ENCODE results near the gene PTPRO.

Gene PTPRO

DNA sequence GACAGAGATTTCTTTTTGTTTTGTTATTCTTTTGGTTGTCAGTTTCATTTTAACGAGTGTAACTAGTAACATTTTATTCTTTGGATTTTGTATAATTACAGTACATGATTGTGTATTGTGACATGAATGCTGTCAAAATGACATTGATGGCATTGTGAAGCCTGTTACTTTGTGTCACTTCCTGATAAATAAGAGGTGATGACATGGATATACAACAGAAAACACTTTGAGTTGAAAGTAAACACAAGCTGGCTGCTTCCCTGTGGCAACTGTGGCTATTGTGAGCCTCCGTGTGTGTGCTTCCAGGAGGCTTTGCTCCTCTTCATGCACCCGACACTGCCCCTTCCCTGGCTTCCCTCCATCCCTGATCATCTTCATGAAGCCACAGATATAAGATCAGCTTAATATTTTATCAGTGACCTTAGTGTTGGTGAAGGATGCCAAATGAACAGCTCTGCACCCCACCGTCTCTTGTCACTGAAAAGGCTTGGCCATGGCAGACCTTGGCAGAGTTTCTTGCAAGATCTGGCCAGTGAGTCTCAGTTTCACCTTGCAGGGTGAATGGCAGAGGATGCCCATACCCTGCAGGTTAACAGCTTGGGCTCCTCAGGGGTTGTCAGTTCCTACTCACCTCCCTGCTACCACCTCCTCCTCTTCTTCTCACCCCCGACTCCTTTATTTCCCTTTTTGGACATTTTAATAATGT, 275.0 kb downstream of the PTPRO start:
- Histone ChIP-seq H4K20me1 (ENCODE audit: low read depth, low read length) (no peaks in the 10 kb centered on the region), H3K9me3 (ENCODE audit: insufficient read depth, low read length) (no peaks in the 10 kb centered on the region), H3K27ac (ENCODE audit: low read depth, low read length) (no peak overlapping the region), H3K36me3 (ENCODE audit: low read length) (no peaks in the 10 kb centered on the region), H3K9ac (ENCODE audit: low read length) (no peak overlapping the region), H2AFZ (ENCODE audit: low read depth, low read length, severe bottlenecking) (no peak overlapping the region), H3K9me2 (replicated peaks; ENCODE audit: insufficient read depth, low read length) (no peaks in the 10 kb centered on the region), H3K27me3 (ENCODE audit: low read length) (no peaks in the 10 kb centered on the region), H3K4me2 (ENCODE audit: low read depth, low read length, poor library complexity, severe bottlenecking) (no peak overlapping the region), H3K4me3 (ENCODE audit: insufficient read depth, low read length, poor library complexity, severe bottlenecking) (no peak overlapping the region), H3K79me2 (ENCODE audit: insufficient read depth, low read length) (no peaks in the 10 kb centered on the region), H3F3A (ENCODE audit: insufficient read depth) (no peaks in the 10 kb centered on the region)
- TF ChIP-seq, protein P1, sequence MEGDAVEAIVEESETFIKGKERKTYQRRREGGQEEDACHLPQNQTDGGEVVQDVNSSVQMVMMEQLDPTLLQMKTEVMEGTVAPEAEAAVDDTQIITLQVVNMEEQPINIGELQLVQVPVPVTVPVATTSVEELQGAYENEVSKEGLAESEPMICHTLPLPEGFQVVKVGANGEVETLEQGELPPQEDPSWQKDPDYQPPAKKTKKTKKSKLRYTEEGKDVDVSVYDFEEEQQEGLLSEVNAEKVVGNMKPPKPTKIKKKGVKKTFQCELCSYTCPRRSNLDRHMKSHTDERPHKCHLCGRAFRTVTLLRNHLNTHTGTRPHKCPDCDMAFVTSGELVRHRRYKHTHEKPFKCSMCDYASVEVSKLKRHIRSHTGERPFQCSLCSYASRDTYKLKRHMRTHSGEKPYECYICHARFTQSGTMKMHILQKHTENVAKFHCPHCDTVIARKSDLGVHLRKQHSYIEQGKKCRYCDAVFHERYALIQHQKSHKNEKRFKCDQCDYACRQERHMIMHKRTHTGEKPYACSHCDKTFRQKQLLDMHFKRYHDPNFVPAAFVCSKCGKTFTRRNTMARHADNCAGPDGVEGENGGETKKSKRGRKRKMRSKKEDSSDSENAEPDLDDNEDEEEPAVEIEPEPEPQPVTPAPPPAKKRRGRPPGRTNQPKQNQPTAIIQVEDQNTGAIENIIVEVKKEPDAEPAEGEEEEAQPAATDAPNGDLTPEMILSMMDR (IDR thresholded peaks at IDR 0.05; ENCODE audit: insufficient read depth, low read length, poor library complexity, severe bottlenecking), result no peak
- TF ChIP-seq EZH2phosphoT487 (conservative IDR thresholded peaks at IDR 0.05; ENCODE audit: low read length), result no peak

DNA sequence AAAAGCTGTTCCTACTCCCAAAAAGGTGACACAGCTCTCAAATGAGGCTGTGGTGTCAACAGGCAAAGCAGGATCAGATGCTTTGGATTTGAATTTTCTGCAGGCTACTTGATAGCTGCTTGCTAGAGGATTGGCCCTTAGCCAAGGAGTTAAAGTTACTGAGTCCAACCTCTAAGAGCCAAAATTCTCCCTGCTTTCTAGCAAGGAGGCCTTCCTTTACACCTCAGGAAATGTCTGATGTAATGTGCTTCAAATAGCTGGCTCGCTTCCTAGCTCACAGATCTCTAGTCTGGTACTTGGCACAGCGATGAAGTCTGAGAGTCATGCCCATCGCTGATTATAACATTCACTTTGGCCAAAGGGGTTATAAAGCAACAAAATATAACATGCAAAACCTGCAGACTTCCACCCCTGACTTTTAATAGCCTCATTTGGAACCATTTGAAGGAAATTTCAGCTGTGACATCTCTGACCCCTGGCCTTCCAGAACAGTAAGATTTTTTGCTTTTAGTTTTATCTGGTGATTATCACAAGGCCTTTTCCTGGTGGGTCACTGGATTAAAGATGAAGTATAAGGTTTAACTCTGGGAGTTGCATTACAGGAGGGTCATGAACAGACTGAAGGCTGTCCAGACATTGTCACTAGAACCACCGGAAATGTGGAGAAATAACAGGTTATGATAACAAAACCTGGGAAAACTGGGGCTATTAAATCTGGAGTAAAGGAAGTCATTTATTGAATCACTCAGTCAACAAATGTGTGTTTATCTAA, 277.1 kb downstream of the PTPRO start:
- H3K27ac ChIP-seq (ENCODE audit: low read depth, low read length), result no peak overlapping the region

DNA sequence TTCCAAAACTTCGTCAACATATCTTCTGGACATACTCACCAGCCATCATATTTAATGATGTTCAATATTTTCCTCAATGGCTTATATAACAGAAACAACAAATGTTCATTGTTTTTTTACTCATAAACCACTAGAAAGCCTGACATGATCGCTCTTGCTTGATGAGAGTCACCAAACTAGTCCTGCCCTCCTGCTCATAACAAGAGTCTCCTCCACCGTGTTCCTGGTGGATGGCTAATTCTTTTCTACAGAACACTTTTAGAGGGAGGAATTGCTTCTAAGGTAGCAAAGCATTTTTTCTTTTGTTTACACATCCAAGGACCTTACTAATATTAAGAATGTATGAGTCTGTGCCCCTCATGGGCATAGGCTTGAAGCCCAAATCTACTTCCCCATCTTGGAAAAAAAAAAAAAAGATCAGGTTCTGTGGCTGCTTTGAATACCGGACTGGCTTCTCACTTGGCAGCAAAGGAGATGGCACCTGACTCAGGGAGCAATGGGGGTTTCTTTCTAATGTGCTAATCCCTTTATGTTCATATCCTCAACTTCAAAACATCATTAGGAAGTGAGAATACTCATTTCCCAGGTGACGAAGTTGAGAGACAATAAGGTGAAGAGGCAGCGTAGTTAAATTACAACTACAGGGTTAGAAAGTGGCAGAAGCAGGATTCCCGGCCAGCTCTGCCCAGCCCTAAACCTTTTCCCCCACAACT, 278.1 kb downstream of the PTPRO start:
- no peak overlapping the region for H2AFZ ChIP-seq (ENCODE audit: low read depth, low read length, severe bottlenecking)
- no peaks in the 10 kb centered on the region for H3K9me2 ChIP-seq (replicated peaks; ENCODE audit: insufficient read depth, low read length)
- no peaks in the 10 kb centered on the region for H3K9me3 ChIP-seq (ENCODE audit: insufficient read depth, low read length)
- no peak overlapping the region for H3K27ac ChIP-seq (ENCODE audit: low read depth, low read length)
- H4K20me1 ChIP-seq (ENCODE audit: low read depth, low read length), result no peaks in the 10 kb centered on the region
- H3K4me3 ChIP-seq (ENCODE audit: insufficient read depth, low read length, poor library complexity, severe bottlenecking), result no peak overlapping the region
- no peaks in the 10 kb centered on the region for H3K27me3 ChIP-seq (ENCODE audit: low read length)
- no peak for TF ChIP-seq EZH2phosphoT487 (conservative IDR thresholded peaks at IDR 0.05; ENCODE audit: low read length)
- TF ChIP-seq, protein P1 (IDR thresholded peaks at IDR 0.05; ENCODE audit: insufficient read depth, low read length, poor library complexity, severe bottlenecking), result no peak
- H3K79me2 ChIP-seq (ENCODE audit: insufficient read depth, low read length), result no peaks in the 10 kb centered on the region
- no peaks in the 10 kb centered on the region for H3K36me3 ChIP-seq (ENCODE audit: low read length)
- no peaks in the 10 kb centered on the region for H3F3A ChIP-seq (ENCODE audit: insufficient read depth)
- no peak overlapping the region for H3K9ac ChIP-seq (ENCODE audit: low read length)
- H3K4me2 ChIP-seq (ENCODE audit: low read depth, low read length, poor library complexity, severe bottlenecking), result no peak overlapping the region

More for the DNA sequence above, 277.1 kb downstream of the PTPRO start:
- no peaks in the 10 kb centered on the region for H3K36me3 ChIP-seq (ENCODE audit: low read length)
- H3K79me2 ChIP-seq (ENCODE audit: insufficient read depth, low read length), result no peaks in the 10 kb centered on the region
- H3K27me3 ChIP-seq (ENCODE audit: low read length), result no peaks in the 10 kb centered on the region
- H3K4me3 ChIP-seq (ENCODE audit: insufficient read depth, low read length, poor library complexity, severe bottlenecking), result no peak overlapping the region
- no peak for TF ChIP-seq EZH2phosphoT487 (conservative IDR thresholded peaks at IDR 0.05; ENCODE audit: low read length)
- TF ChIP-seq, protein P1 (IDR thresholded peaks at IDR 0.05; ENCODE audit: insufficient read depth, low read length, poor library complexity, severe bottlenecking), result no peak
- H3K9me3 ChIP-seq (ENCODE audit: insufficient read depth, low read length), result no peaks in the 10 kb centered on the region
- H4K20me1 ChIP-seq (ENCODE audit: low read depth, low read length), result no peaks in the 10 kb centered on the region
- no peak overlapping the region for H3K9ac ChIP-seq (ENCODE audit: low read length)
- H3K4me2 ChIP-seq (ENCODE audit: low read depth, low read length, poor library complexity, severe bottlenecking), result no peak overlapping the region
- no peaks in the 10 kb centered on the region for H3F3A ChIP-seq (ENCODE audit: insufficient read depth)
- no peaks in the 10 kb centered on the region for H3K9me2 ChIP-seq (replicated peaks; ENCODE audit: insufficient read depth, low read length)
- no peak overlapping the region for H2AFZ ChIP-seq (ENCODE audit: low read depth, low read length, severe bottlenecking)
